Thyroid gland (tissue), 4 donors: ENCODE data around the gene ATXN3. TPM values are rescaled to one million over a fixed set of nuclear protein-coding genes. Genes with fewer than 3 reads are reported as not detected.

Experiments used
- DNase-seq, 2 donors: peaks; one replicate each; pipeline ENCODE4 v3.0.0-alpha.2; 2019
- H3K27ac ChIP-seq, 3 donors: fragments of 200-600 bp; sonication (generic); 1 replicate in 2 of 3; 2 replicates in 1 of 3; pipeline ENCODE4 v1.5.1; 2016 to 2019; ENCODE audit warnings: mild to moderate bottlenecking in 1 of 3, moderate library complexity in 1 of 3
- H3K27me3 ChIP-seq: fragments of 200-600 bp; sonication (generic); one replicate; pipeline ENCODE4 v1.5.1; 2019
- H3K36me3 ChIP-seq, 2 donors: fragments of 200-600 bp; sonication (generic); one replicate each; pipeline ENCODE4 v1.5.1; 2016 to 2019
- H3K4me1 ChIP-seq, 2 donors: fragments of 200-600 bp; sonication (generic); one replicate each; pipeline ENCODE4 v1.5.1; 2017 to 2019
- H3K4me3 ChIP-seq, 3 donors: fragments of 200-600 bp; sonication (generic); replicated peaks in 1 of 3; 1 replicate in 2 of 3; 2 replicates in 1 of 3; pipeline ENCODE4 v1.5.1; 2016; ENCODE audit warnings: mild to moderate bottlenecking in 1 of 3
- H3K9me3 ChIP-seq: fragments of 200-600 bp; sonication (generic); one replicate; pipeline ENCODE4 v1.5.1; 2017
- CTCF ChIP-seq, 6 experiments: fragments of 200-600 bp in 3 of 6; fragments of 450-650 bp in 3 of 6; sonication (generic) in 3 of 6; IDR thresholded peaks; one replicate each; pipeline ENCODE4 v1.5.1; 2016 to 2019; ENCODE audit warnings: antibody characterized with exemption in 6 of 6, mild to moderate bottlenecking in 2 of 6, inconsistent platforms in 1 of 6, moderate library complexity in 1 of 6
- POLR2A ChIP-seq, 2 donors: fragments of 450-650 bp; IDR thresholded peaks; one replicate each; pipeline ENCODE4 v1.6.1; 2017; ENCODE audit warnings: antibody characterized with exemption in 2 of 2, mild to moderate bottlenecking in 2 of 2, moderate library complexity in 1 of 2
- WGBS, 2 donors: methylation state at CpG; one replicate each; pipeline ENCODE4 v1.1.5; 2017; 5-methylcytosine and 5-hydroxymethylcytosine counted together
- intact Hi-C: fragments of 100-400 bp; cut with DNase I; formaldehyde crosslinking; loops from one replicate; pipeline ENCODE4 v1.15.1; 2023
- total RNA-seq, 4 donors: library from RNA; depleted of rRNA; stranded (reverse); fragments of >200 nt; gene quantifications; one replicate each; pipeline ENCODE4 v1.2.3, GENCODE V29; 2016

ATXN3 gene
- total RNA-seq, 4 donors from 2014 or later, result 28.0 to 76.7 (median 31.8) TPM

- Histone ChIP-seq H3K36me3 (no peaks in the 10 kb centered on the region), H3K4me3 (peak overlapping the region; percentile 78 to 94 (median 80)), H3K27me3 (no peaks in the 10 kb centered on the region), H3K27ac (peak overlapping the region; percentile 89 to 95 (median 91)), H3K4me1 (peaks cover 10 to 13% of the 10 kb centered on the region in 2 donors), H3K9me3 (no peaks in the 10 kb centered on the region)
- TF ChIP-seq CTCF (IDR thresholded peaks at IDR 0.05), result no peak
- TF ChIP-seq POLR2A (IDR thresholded peaks at IDR 0.05), result no peak
- 0 to 1% methylated on average over 10 of the region's 10 CpGs for WGBS, 2 donors
- DNase-seq, result peak; percentile 41 to 50
- intact Hi-C loops, result loop anchor here (10.0 kb wide), 1 partner anchor 71 kb away; no protein-coding TSS in a partner anchor
These were observed 564 bp downstream of the ATXN3 start for GRCh38 chr14:92105893-92106142.

- Histone ChIP-seq H3K27ac (peak overlapping the region; percentile 89 to 95 (median 91)), H3K4me1 (peaks cover 10 to 13% of the 10 kb centered on the region in 2 donors), H3K9me3 (no peaks in the 10 kb centered on the region), H3K4me3 (peak overlapping the region; percentile 78 to 94 (median 80)), H3K36me3 (no peaks in the 10 kb centered on the region), H3K27me3 (no peaks in the 10 kb centered on the region)
- intact Hi-C loops, result loop anchor here (10.0 kb wide), 1 partner anchor 70 kb away; no protein-coding TSS in a partner anchor
- peak in 1 of 2 donors; percentile 9 for DNase-seq
- 49% methylated on average over 16 of the region's 16 CpGs for WGBS, 2 donors
- TF ChIP-seq CTCF (IDR thresholded peaks at IDR 0.05) (no peak), POLR2A (IDR thresholded peaks at IDR 0.05) (no peak)
These were observed 1.1 kb downstream of the ATXN3 start for GRCh38 chr14:92105073-92105892.

GRCh38 chr14:92103363-92103989 is 2.9 kb downstream of the ATXN3 start:
- no peak overlapping the region for H3K4me3 ChIP-seq
- no peaks in the 10 kb centered on the region for H3K36me3 ChIP-seq
- H3K27me3 ChIP-seq, result no peaks in the 10 kb centered on the region
- H3K27ac ChIP-seq, result no peak overlapping the region
- peaks cover 10 to 13% of the 10 kb centered on the region in 2 donors for H3K4me1 ChIP-seq
- TF ChIP-seq POLR2A (IDR thresholded peaks at IDR 0.05) (no peak), CTCF (IDR thresholded peaks at IDR 0.05) (no peak)
- no peak for DNase-seq
- WGBS, 2 donors, result 89% methylated on average over 7 of the region's 7 CpGs
- intact Hi-C loops, result loop anchor here (10.0 kb wide), 1 partner anchor 69 kb away; no protein-coding TSS in a partner anchor
- no peaks in the 10 kb centered on the region for H3K9me3 ChIP-seq

GRCh38 chr14:92099802-92100201 is 6.6 kb downstream of the ATXN3 start:
- H3K4me1 ChIP-seq, result peaks cover 5 to 6% of the 10 kb centered on the region in 2 donors
- TF ChIP-seq CTCF (IDR thresholded peaks at IDR 0.05) (no peak), POLR2A (IDR thresholded peaks at IDR 0.05) (no peak)
- peaks cover 3 to 4% of the 10 kb centered on the region in 2 donors for H3K36me3 ChIP-seq
- H3K27me3 ChIP-seq, result no peaks in the 10 kb centered on the region
- no peak overlapping the region for H3K27ac ChIP-seq
- no peaks in the 10 kb centered on the region for H3K9me3 ChIP-seq
- intact Hi-C loops, result loop anchor here (10.0 kb wide), 1 partner anchor 65 kb away; no protein-coding TSS in a partner anchor
- DNase-seq, result no peak
- H3K4me3 ChIP-seq, result no peak overlapping the region

GRCh38 chr14:92093320-92093719 is 13.1 kb downstream of the ATXN3 start:
- no peak overlapping the region for H3K4me3 ChIP-seq
- H3K9me3 ChIP-seq, result no peaks in the 10 kb centered on the region
- TF ChIP-seq POLR2A (IDR thresholded peaks at IDR 0.05) (no peak), CTCF (IDR thresholded peaks at IDR 0.05) (no peak)
- no peaks in the 10 kb centered on the region for H3K27me3 ChIP-seq
- no peak overlapping the region for H3K27ac ChIP-seq
- WGBS, 2 donors, result 67 to 71% methylated on average over 1 of the region's 1 CpG
- no peaks in the 10 kb centered on the region for H3K4me1 ChIP-seq
- no peak for DNase-seq
- peaks cover 10 to 11% of the 10 kb centered on the region in 2 donors for H3K36me3 ChIP-seq
- intact Hi-C loops, result no loop called here
